ENCODE results near the gene FBXO27. TPM values are rescaled to one million over a fixed set of nuclear protein-coding genes. Genes with fewer than 3 reads are reported as not detected.

Gene FBXO27
- total and polyA plus RNA-seq, 2 of the 8 experiments (the other 6 are each of a cell fraction or from before 2014, with no cell fraction given): 10.9 to 25.5 TPM

GRCh38 chr19:38978326-38978689 lies 54.0 kb downstream of the FBXO27 start (continued):
- TF ChIP-seq TAF1 (IDR thresholded peaks at IDR 0.05; ENCODE audit: low read depth, low read length): no peak
- no peak for TF ChIP-seq POLR2AphosphoS5 (IDR thresholded peaks at IDR 0.05; ENCODE audit: low read depth, low read length)
- no peak for TF ChIP-seq RNF2 (IDR thresholded peaks at IDR 0.05; ENCODE audit: borderline replicate concordance, low read depth, low read length, missing control alignments, poor library complexity, severe bottlenecking)
- no peak for TF ChIP-seq SP4 (IDR thresholded peaks at IDR 0.05; ENCODE audit: low read length)

All from H1 (cell line).